GM12878 (cell line): ENCODE data around the gene DLGAP5. TPM values are rescaled to one million over a fixed set of nuclear protein-coding genes. Genes with fewer than 3 reads are reported as not detected.

Experiments used
- ATAC-seq: fragments of 200-7000 bp; cut with Tn5 transposase; 3 replicates; pipeline ENCODE4 v1.9.1; 2020; ENCODE audit warnings: mild to moderate bottlenecking, moderate library complexity
- BruUV-seq: library from RNA; stranded (reverse); fragments of 400-500 nt; replicated peaks from 2 replicates; lab custom pipeline; 2021; lab: Mats Ljungman, UMichigan
- CTCF ChIA-PET: fragments of 300-600 bp; sonication (Branson Sonifier 250); formaldehyde crosslinking; extraction: SDS; loops from one replicate; lab custom pipeline; 2021; ENCODE audit warnings: inconsistent platforms; lab: Yijun Ruan, JAX
- POLR2A ChIA-PET: fragments of 350-600 bp; formaldehyde crosslinking; extraction: SDS; loops from one replicate; lab custom pipeline; 2021; ENCODE audit warnings: inconsistent platforms; lab: Charles Lee
- RAD21 ChIA-PET: fragments of 300-600 bp; sonication (Branson Sonifier 250); formaldehyde crosslinking; loops from one replicate; lab custom pipeline; 2023; ENCODE audit warnings: antibody characterized with exemption; ENCODE audit not compliant: unreplicated experiment; lab: Charles Lee
- SMC1A ChIA-PET: fragments of 300-600 bp; sonication (Branson Sonifier 250); formaldehyde crosslinking; loops from one replicate; lab custom pipeline; 2023; ENCODE audit not compliant: unreplicated experiment, uncharacterized antibody; lab: Charles Lee
- DNase-seq: peaks from one replicate; pipeline ENCODE4 v3.0.0-alpha.2; 2011; ENCODE audit warnings: low read depth, low spot score
- FAIRE-seq: peaks from 3 replicates; lab custom pipeline; 2011; peaks lifted over from hg19 to GRCh38; lab: Jason Lieb, UNC
- H2AFZ ChIP-seq: 2 replicates; pipeline ENCODE4 v1.6.0; 2011; ENCODE audit warnings: low read depth, low read length, control low read depth; ENCODE audit not compliant: control insufficient read depth
- H3K27ac ChIP-seq: 2 replicates; pipeline ENCODE4 v1.5.1; 2011; ENCODE audit warnings: control low read depth; ENCODE audit not compliant: control insufficient read depth, insufficient read depth
- H3K27me3 ChIP-seq, 2 experiments: replicated peaks in 1 of 2; 2 replicates each; pipeline versions ENCODE4 v1.6.0 to v1.6.1; 2011; ENCODE audit warnings: low read length in 1 of 2; ENCODE audit not compliant: control insufficient read depth in 2 of 2, insufficient read depth in 2 of 2
- H3K36me3 ChIP-seq, 2 experiments: 2 replicates each; pipeline ENCODE4 v1.5.1; 2011; ENCODE audit warnings: low read length in 1 of 2; ENCODE audit not compliant: control insufficient read depth in 2 of 2, insufficient read depth in 2 of 2
- H3K4me1 ChIP-seq: 2 replicates; pipeline ENCODE4 v1.6.1; 2011; ENCODE audit warnings: mild to moderate bottlenecking, low read length, moderate library complexity, mixed read lengths; ENCODE audit not compliant: control insufficient read depth, insufficient read depth
- H3K4me2 ChIP-seq: 2 replicates; pipeline ENCODE4 v1.6.0; 2011; ENCODE audit warnings: control low read depth; ENCODE audit not compliant: control insufficient read depth, insufficient read depth
- H3K4me3 ChIP-seq: fragments of 200-600 bp; sonication (generic); 2 replicates; pipeline ENCODE4 v1.5.1; 2016
- H3K79me2 ChIP-seq: 2 replicates; pipeline ENCODE4 v1.6.0; 2011; ENCODE audit warnings: low read length; ENCODE audit not compliant: control insufficient read depth, insufficient read depth
- H3K9ac ChIP-seq: 2 replicates; pipeline ENCODE4 v1.8.0; 2011; ENCODE audit warnings: low read length, control low read depth, mixed read lengths; ENCODE audit not compliant: control insufficient read depth, insufficient read depth
- H3K9me3 ChIP-seq: replicated peaks from 3 replicates; pipeline ENCODE4 v1.5.1; 2011; ENCODE audit warnings: mild to moderate bottlenecking, low read length; ENCODE audit not compliant: control insufficient read depth, insufficient read depth
- H4K20me1 ChIP-seq: 2 replicates; pipeline ENCODE4 v1.6.0; 2011; ENCODE audit not compliant: control insufficient read depth, insufficient read depth
- GABPA ChIP-seq: IDR thresholded peaks from 2 replicates; pipeline ENCODE4 v1.6.1; 2014; ENCODE audit warnings: antibody characterized with exemption, low read depth, mild to moderate bottlenecking, inconsistent platforms
- IKZF1 ChIP-seq: fragments of 450-650 bp; conservative IDR thresholded peaks from 2 replicates; pipeline ENCODE4 v1.6.1; 2017; ENCODE audit warnings: antibody characterized with exemption, mild to moderate bottlenecking
- JUNB ChIP-seq: IDR thresholded peaks from 2 replicates; pipeline ENCODE4 v1.6.1; 2016; ENCODE audit warnings: antibody characterized with exemption, mild to moderate bottlenecking
- MEF2B ChIP-seq: fragments of 450-650 bp; IDR thresholded peaks from 2 replicates; pipeline ENCODE4 v1.6.1; 2018; ENCODE audit warnings: mild to moderate bottlenecking, moderate library complexity; ENCODE audit not compliant: partially characterized antibody, poor library complexity, severe bottlenecking
- MYB ChIP-seq: fragments of 150-350 bp; IDR thresholded peaks from 2 replicates; pipeline ENCODE4 v1.6.1; 2014; ENCODE audit warnings: mild to moderate bottlenecking, low read depth, low read length, borderline replicate concordance
- NFYA ChIP-seq: IDR thresholded peaks from 2 replicates; pipeline ENCODE4 v1.6.1; 2011; ENCODE audit warnings: low read depth, mild to moderate bottlenecking, low read length, improper control_type of control experiment, borderline replicate concordance
- NFYB ChIP-seq: IDR thresholded peaks from 2 replicates; pipeline ENCODE4 v1.6.1; 2011; ENCODE audit warnings: low read depth, mild to moderate bottlenecking, low read length, improper control_type of control experiment, moderate library complexity; ENCODE audit not compliant: insufficient read depth
- PML ChIP-seq: IDR thresholded peaks from 2 replicates; pipeline ENCODE4 v1.6.1; 2012; ENCODE audit warnings: low read length, inconsistent platforms
- RCOR1 ChIP-seq: conservative IDR thresholded peaks from 2 replicates; pipeline ENCODE4 v1.6.1; 2012; ENCODE audit warnings: low read depth, low read length, improper control_type of control experiment
- STAT1 ChIP-seq: fragments of 450-650 bp; conservative IDR thresholded peaks from 2 replicates; pipeline ENCODE4 v1.6.1; 2014; ENCODE audit warnings: antibody characterized with exemption, mild to moderate bottlenecking
- USF1 ChIP-seq: IDR thresholded peaks from 2 replicates; pipeline ENCODE4 v1.6.1; 2011; ENCODE audit warnings: borderline replicate concordance, low read depth, mild to moderate bottlenecking, moderate library complexity, mixed read lengths, low read length; ENCODE audit not compliant: insufficient read depth; ENCODE audit errors: extremely low read length
- WGBS: methylation state at CpG from one replicate; pipeline ENCODE4 v1.1.6; 2016; ENCODE audit warnings: low lambda C conversion rate; ENCODE audit not compliant: insufficient replicate concordance, insufficient coverage; ENCODE audit errors: missing lambda C conversion rate; 5-methylcytosine and 5-hydroxymethylcytosine counted together
- in situ Hi-C: fragments of 300-500 bp; cut with MboI; formaldehyde crosslinking; loops from 9 replicates; pipeline ENCODE4 v1.14.3; 2018; ENCODE audit warnings: mixed read lengths
- intact Hi-C: fragments of 100-400 bp; cut with micrococcal nuclease; formaldehyde crosslinking; loops from one replicate; pipeline ENCODE4 v1.14.2; 2022; ENCODE audit not compliant: unreplicated experiment
- polyA plus RNA-seq, 11 experiments: library from polyadenylated mRNA; depleted of rRNA in 4 of 11; unstranded in 6 of 11; stranded (reverse) in 5 of 11; fragments of >200 nt; fragmentation: Nextera tagmentation in 4 of 11; fragmentation: Illumina TruSeq in 1 of 11; extraction: Ambion mirVana in 4 of 11; extraction: Trizol in 1 of 11; gene quantifications; 1 replicate in 1 of 11; 2 replicates in 10 of 11; pipeline versions ENCODE4 v1.2.1 to v1.2.3, GENCODE V29; 2011 to 2016; ENCODE audit warnings: inconsistent platforms in 2 of 11, missing spikeins in 2 of 11, low read depth in 1 of 11
- total RNA-seq, 4 experiments: library from RNA; depleted of rRNA in 3 of 4; stranded (reverse); fragments of >200 nt in 3 of 4; fragmentation: Illumina TruSeq in 1 of 4; extraction: Trizol in 1 of 4; gene quantifications; 2 replicates each; pipeline versions ENCODE4 v1.2.1 to v1.2.3, GENCODE V29; 2013 to 2021

The DLGAP5 gene
- total and polyA plus RNA-seq, 10 of the 15 experiments (the other 5 are each of a cell fraction or from before 2014, with no cell fraction given) = 40.9 to 106 (median 67.6) TPM

- WGBS = 38% methylated on average over 11 of the region's 11 CpGs
- TF ChIP-seq RCOR1 (no peak), PML (0 out of 2 replicates have a peak, but pooled peaks have one; percentile 1), IKZF1 (no peak), USF1 (no peak), MYB (no peak), NFYA (no peak), NFYB (peak; percentile 73), STAT1 (no peak), JUNB (no peak; the same call in 1 of the 2 replicates), MEF2B (no peak), GABPA (no peak)
Observed at GRCh38 chr14:55192054-55192621, 753 bp upstream of the DLGAP5 start.

More at GRCh38 chr14:55192054-55192621, 753 bp upstream of the DLGAP5 start:
- ATAC-seq = no peak
- intact Hi-C loops (loop anchor here (5.0 to 10.0 kb wide), 2 partner anchors 90 to 923 kb away; partner anchors contain the start of gene PELI2), in situ Hi-C loops (no loop called here)
- no peaks in the 10 kb centered on the region for H3K27me3 ChIP-seq
- no peak for DNase-seq
- SMC1A ChIA-PET = interaction anchor here (0.7 to 1.7 kb wide), 8 partner anchors 9 to 162 kb away, joined by 3 to 7 read pairs (median 4); no protein-coding TSS in a partner anchor
- peak overlapping the region; percentile 30; the same call in 1 of the 2 replicates for H3K9ac ChIP-seq
- peaks cover 39% of the 10 kb centered on the region for H3K79me2 ChIP-seq
- no peaks in the 10 kb centered on the region; a peak in 1 of 4 replicates for H3K36me3 ChIP-seq
- peaks cover 4% of the 10 kb centered on the region; the same call in 1 of the 2 replicates for H3K4me1 ChIP-seq
- no peaks in the 10 kb centered on the region for H4K20me1 ChIP-seq
- POLR2A ChIA-PET = interaction anchor here (0.6 to 1.9 kb wide), 12 partner anchors 46 to 628 kb away, joined by 3 to 11 read pairs (median 5); partner anchors contain the start of genes LGALS3 and MAPK1IP1L
- TSS peak; percentile 92 for BruUV-seq
- H3K4me3 ChIP-seq = peak overlapping the region; percentile 85
- CTCF ChIA-PET = interaction anchor here (1.1 to 1.7 kb wide), 4 partner anchors 21 to 162 kb away, joined by 3 to 10 read pairs (median 6); no protein-coding TSS in a partner anchor
- H3K4me2 ChIP-seq = peak overlapping the region; percentile 69
- no peak for FAIRE-seq
- no peak overlapping the region for H3K27ac ChIP-seq
- peak overlapping the region; percentile 70 for H2AFZ ChIP-seq
- RAD21 ChIA-PET = interaction anchor here (0.7 to 1.8 kb wide), 8 partner anchors 21 to 237 kb away, joined by 3 to 9 read pairs (median 4); partner anchors contain the start of gene MAPK1IP1L
- no peaks in the 10 kb centered on the region; the same call in 2 of the 3 replicates for H3K9me3 ChIP-seq
